Measurements from ENCODE around the gene MECR.

Gene MECR

GRCh38 chr1:29256394-29256793 is 25.7 kb upstream of the MECR start:
- in situ Hi-C loops (cut with MboI; ENCODE audit: low sequenced_read_pairs) = no loop called here

GRCh38 chr1:29255134-29255666 is 24.5 kb upstream of the MECR start:
- in situ Hi-C loops (cut with MboI; ENCODE audit: low sequenced_read_pairs) = no loop called here

GRCh38 chr1:29254346-29254745 is 23.6 kb upstream of the MECR start:
- in situ Hi-C loops (cut with MboI; ENCODE audit: low sequenced_read_pairs) = no loop called here

GRCh38 chr1:29253180-29253579 is 22.4 kb upstream of the MECR start:
- in situ Hi-C loops (cut with MboI; ENCODE audit: low sequenced_read_pairs) = no loop called here

GRCh38 chr1:29251164-29252124 is 20.7 kb upstream of the MECR start:
- in situ Hi-C loops (cut with MboI; ENCODE audit: low sequenced_read_pairs) = no loop called here

GRCh38 chr1:29249951-29250581 is 19.3 kb upstream of the MECR start:
- in situ Hi-C loops (cut with MboI; ENCODE audit: low sequenced_read_pairs) = loop anchor here (25.0 kb wide), 1 partner anchor 1462 kb away; the partner anchor contains the start of gene MATN1

- in situ Hi-C loops (cut with MboI; ENCODE audit: low sequenced_read_pairs) = loop anchor here (25.0 kb wide), 1 partner anchor 1463 kb away; the partner anchor contains the start of gene MATN1
Observed at GRCh38 chr1:29249170-29249691, 18.5 kb upstream of the MECR start.

- in situ Hi-C loops (cut with MboI; ENCODE audit: low sequenced_read_pairs) = loop anchor here (25.0 kb wide), 1 partner anchor 1464 kb away; the partner anchor contains the start of gene MATN1
Observed at GRCh38 chr1:29248409-29248808, 17.7 kb upstream of the MECR start.

GRCh38 chr1:29247571-29248273 is 17.0 kb upstream of the MECR start:
- in situ Hi-C loops (cut with MboI; ENCODE audit: low sequenced_read_pairs) = loop anchor here (25.0 kb wide), 1 partner anchor 1465 kb away; the partner anchor contains the start of gene MATN1

- in situ Hi-C loops (cut with MboI; ENCODE audit: low sequenced_read_pairs) = loop anchor here (25.0 kb wide), 1 partner anchor 1465 kb away; the partner anchor contains the start of gene MATN1
Observed at GRCh38 chr1:29247044-29247443, 16.3 kb upstream of the MECR start.

- in situ Hi-C loops (cut with MboI; ENCODE audit: low sequenced_read_pairs) = loop anchor here (25.0 kb wide), 1 partner anchor 1466 kb away; the partner anchor contains the start of gene MATN1
Observed at GRCh38 chr1:29245876-29246275, 15.1 kb upstream of the MECR start.

- in situ Hi-C loops (cut with MboI; ENCODE audit: low sequenced_read_pairs) = loop anchor here (25.0 kb wide), 1 partner anchor 1467 kb away; the partner anchor contains the start of gene MATN1
Observed at GRCh38 chr1:29245261-29245660, 14.5 kb upstream of the MECR start.

- in situ Hi-C loops (cut with MboI; ENCODE audit: low sequenced_read_pairs) = loop anchor here (25.0 kb wide), 1 partner anchor 1468 kb away; the partner anchor contains the start of gene MATN1
Observed at GRCh38 chr1:29243871-29244200, 13.1 kb upstream of the MECR start.

- in situ Hi-C loops (cut with MboI; ENCODE audit: low sequenced_read_pairs) = loop anchor here (25.0 kb wide), 1 partner anchor 1469 kb away; the partner anchor contains the start of gene MATN1
Observed at GRCh38 chr1:29243023-29243870, 12.5 kb upstream of the MECR start.

- in situ Hi-C loops (cut with MboI; ENCODE audit: low sequenced_read_pairs) = loop anchor here (25.0 kb wide), 1 partner anchor 1471 kb away; the partner anchor contains the start of gene MATN1
Observed at GRCh38 chr1:29240986-29241385, 10.3 kb upstream of the MECR start.

GRCh38 chr1:29240400-29240837 is 9.7 kb upstream of the MECR start:
- in situ Hi-C loops (cut with MboI; ENCODE audit: low sequenced_read_pairs) = loop anchor here (25.0 kb wide), 1 partner anchor 1472 kb away; the partner anchor contains the start of gene MATN1

- in situ Hi-C loops (cut with MboI; ENCODE audit: low sequenced_read_pairs) = loop anchor here (25.0 kb wide), 1 partner anchor 1473 kb away; the partner anchor contains the start of gene MATN1
Observed at GRCh38 chr1:29239142-29239541, 8.4 kb upstream of the MECR start.

- in situ Hi-C loops (cut with MboI; ENCODE audit: low sequenced_read_pairs) = loop anchor here (25.0 kb wide), 1 partner anchor 1474 kb away; the partner anchor contains the start of gene MATN1
Observed at GRCh38 chr1:29238620-29239002, 7.9 kb upstream of the MECR start.

Measured in HL-60/S4 treated with phorbol 12-myristate 13-acetate at 8.2 ng/mL for 4 days and 3 days (cell line).